Middle frontal gyrus (tissue), 1 donor: Measurements from ENCODE around the gene RUNX1.

Experiments used
- DNase-seq: peaks from one replicate; pipeline ENCODE4 v3.0.0-alpha.2; 2015; ENCODE audit warnings: low spot score; ENCODE audit errors: extremely low spot score

RUNX1 gene

GRCh38 chr21:35016517-35017188 is 32.4 kb downstream of the RUNX1 start:
- no peak for DNase-seq

GRCh38 chr21:35016071-35016470 is 33.0 kb downstream of the RUNX1 start:
- DNase-seq = no peak

DNA sequence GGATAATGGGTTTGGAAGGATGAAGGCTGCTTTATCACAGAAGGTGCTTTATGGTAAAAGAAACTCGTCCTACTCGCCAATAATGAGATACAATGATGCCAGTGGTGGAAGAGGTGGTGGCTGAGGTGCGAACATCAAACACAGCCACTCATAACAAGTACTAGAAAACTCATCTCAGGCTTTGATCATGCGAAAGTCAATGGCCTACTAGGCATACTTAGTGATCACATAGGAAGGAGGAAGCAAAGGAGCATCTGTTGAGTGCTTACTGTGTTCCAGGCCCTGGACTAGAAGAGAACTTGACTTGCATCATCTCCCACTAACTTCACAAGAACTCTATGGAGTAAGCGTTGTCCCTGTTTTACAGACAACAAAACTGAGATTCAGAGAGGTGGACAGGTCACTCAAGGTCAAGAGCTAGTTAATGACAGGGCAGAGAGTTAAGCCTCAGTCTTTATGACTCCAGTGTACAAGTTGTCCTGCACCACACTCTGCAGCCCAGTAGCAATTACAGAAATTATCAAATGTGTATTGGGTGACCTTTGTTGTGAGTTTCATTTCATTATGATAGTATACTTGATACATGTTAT is 33.6 kb downstream of the RUNX1 start:
- no peak for DNase-seq

DNA sequence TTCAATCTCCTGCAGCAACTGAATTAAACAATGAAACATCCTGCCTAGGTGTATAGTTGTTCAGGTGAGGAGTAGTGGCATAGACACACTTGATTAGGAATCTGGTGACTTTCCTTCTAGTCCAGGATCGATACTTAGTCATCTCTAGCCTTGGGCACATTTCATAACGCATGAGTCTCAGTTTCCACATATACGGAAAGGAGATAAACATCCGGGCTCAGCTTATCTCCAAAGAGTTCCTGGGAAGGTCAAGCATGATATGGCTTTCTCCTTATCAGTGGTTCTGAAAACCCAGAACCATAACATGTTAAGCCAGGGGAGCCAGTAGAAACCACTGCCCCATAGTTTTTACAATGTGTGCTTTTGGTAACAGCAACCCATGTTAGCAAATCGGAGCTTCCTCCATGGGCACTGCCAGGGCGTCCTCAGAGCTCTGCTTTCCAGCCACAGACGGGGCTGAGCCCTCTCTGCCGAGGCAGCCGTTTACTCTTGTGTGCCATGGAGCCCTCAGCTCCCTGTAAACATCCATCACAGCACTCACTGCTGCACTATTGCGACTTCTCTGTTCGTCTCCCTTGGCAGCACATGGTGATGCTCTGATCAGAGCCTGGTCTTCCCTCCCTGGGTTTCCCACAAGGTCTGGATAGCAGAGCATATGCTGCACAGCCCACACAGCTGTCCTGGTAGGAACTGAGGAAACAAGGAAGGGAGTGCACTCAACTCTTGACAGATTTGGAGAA is 34.6 kb downstream of the RUNX1 start:
- DNase-seq = no peak

- no peak for DNase-seq
These were observed 37.4 kb downstream of the RUNX1 start for GRCh38 chr21:35011681-35012080.

GRCh38 chr21:35010447-35010846 is 38.7 kb downstream of the RUNX1 start:
- DNase-seq = no peak

DNA sequence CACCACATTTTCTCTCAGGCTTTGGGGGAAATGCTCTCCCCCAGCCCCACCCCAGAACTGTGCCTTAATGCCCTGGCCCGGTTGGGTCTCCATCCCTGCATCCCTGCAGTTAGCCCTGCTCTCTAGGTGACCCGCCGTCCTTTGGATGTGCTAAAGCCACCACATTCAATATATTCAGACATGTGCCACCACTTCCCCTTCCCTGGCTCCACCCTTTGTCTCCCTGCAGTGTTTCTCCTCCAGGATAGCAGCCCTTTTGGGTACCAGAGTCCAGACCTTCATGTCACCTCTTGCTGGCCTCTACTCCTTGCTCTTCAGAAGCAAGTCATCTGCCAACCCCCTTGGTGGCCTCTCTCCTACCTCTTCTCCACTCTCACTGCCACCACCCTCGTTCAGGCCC is 41.8 kb downstream of the RUNX1 start:
- no peak for DNase-seq

DNA sequence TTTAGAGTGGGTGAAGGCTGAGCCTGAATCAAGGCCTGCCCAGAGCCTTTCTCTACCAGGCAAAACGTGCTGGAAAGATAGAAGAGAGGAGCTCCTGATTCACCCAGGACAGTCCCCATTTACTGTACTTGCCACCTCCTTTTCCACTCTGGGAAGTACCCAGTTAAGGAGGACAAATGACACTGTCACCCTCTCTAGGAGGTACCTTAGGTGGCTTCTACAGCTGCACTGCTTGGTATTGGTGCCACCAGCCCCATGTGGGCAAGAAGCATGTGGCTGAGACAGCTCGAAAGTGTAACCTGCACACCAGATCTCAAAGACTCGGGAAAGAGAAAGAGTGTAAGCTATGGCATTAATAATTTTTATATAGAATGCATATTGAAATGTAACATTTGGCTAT is 42.3 kb downstream of the RUNX1 start:
- DNase-seq = no peak

DNA sequence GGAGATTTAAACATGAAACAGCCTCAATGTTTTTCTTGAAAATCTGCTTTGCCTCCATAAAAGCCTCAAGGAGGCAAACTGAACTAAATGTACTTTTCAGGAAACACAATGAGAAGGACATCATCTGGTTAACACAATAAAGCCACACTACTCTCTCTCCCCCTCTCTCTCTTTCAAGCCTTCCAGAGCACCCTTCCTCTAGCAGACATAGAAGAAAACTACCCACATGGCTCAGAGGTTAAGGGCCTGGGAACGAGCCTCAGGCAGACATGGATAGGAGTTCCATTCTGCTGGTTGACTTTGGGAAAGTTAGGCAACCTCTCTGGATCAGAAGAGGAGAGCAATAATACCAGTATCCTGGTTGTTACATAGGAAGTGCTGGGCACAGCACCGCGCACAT is 42.9 kb downstream of the RUNX1 start:
- no peak for DNase-seq

GRCh38 chr21:35005560-35006224 is 43.4 kb downstream of the RUNX1 start:
- no peak for DNase-seq

DNA sequence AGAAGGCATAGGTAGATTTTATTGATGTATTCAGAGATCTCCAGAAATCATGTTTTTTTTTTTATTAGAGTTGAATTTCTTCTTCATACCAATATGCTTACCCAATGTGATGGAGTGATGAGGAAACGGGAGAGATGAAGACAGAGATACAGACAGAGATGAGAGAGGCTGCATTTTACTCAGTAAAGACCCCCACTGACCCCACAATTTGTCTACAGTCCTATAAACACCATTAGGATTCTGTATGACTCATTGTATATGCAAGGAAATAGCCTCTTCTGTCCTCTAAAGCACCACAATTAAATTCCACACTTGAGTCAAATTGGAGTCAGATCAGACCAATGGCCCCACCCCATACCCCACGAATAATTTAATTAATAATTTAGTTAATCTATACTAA is 44.0 kb downstream of the RUNX1 start:
- no peak for DNase-seq

DNA sequence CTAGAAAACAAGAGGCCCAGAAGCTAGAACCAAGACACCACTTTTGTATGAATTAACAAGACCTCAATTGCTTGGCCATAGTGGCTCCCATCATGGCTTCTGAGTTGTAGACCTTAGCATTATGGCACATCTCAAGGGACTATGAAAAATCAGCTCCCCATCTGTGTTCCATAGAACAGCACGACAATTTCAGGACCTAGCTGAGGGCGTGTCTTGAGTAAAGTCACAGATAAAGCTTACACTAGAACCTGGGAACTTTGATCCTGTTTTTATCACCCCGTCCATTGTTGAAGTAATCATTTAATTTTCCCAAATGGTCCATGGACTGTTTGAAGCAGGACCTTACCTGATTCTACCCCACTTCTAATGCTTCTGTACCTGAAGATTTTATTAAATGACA is 44.8 kb downstream of the RUNX1 start:
- no peak for DNase-seq

GRCh38 chr21:35002879-35003722 is 46.0 kb downstream of the RUNX1 start:
- DNase-seq = no peak

DNA sequence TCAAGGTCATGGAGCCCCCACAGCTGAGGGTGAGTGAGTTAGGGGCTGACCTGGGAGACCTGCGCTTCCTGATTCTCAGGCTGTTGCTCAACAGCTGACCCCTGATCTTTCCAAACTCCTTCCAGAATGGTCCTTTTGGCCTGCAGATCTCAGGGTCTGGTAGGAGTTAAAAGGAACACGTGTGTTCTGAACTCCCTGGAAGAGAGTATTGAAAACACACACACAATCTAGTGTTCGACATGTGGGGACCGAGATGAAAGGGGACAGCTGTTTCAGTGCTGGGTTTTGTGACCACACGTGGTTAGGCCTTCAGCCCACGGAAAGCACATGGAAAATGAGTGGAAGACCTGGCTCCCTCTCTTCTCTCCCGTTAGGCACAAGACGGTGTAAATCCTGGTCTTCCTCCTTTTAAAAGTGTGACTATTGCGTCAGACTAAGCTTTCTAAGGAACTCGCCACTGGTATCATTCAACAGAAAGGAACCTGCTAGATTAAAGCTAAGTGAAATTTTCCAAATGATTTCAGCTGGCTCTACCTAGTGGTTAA is 49.6 kb downstream of the RUNX1 start:
- no peak for DNase-seq

GRCh38 chr21:34998176-34998575 is 50.9 kb downstream of the RUNX1 start:
- no peak for DNase-seq

GRCh38 chr21:34997294-34997693 is 51.8 kb downstream of the RUNX1 start:
- DNase-seq = no peak

- no peak for DNase-seq
These were observed 52.6 kb downstream of the RUNX1 start for GRCh38 chr21:34996304-34997101.

- DNase-seq = no peak
These were observed 53.2 kb downstream of the RUNX1 start for GRCh38 chr21:34995979-34996303.

DNA sequence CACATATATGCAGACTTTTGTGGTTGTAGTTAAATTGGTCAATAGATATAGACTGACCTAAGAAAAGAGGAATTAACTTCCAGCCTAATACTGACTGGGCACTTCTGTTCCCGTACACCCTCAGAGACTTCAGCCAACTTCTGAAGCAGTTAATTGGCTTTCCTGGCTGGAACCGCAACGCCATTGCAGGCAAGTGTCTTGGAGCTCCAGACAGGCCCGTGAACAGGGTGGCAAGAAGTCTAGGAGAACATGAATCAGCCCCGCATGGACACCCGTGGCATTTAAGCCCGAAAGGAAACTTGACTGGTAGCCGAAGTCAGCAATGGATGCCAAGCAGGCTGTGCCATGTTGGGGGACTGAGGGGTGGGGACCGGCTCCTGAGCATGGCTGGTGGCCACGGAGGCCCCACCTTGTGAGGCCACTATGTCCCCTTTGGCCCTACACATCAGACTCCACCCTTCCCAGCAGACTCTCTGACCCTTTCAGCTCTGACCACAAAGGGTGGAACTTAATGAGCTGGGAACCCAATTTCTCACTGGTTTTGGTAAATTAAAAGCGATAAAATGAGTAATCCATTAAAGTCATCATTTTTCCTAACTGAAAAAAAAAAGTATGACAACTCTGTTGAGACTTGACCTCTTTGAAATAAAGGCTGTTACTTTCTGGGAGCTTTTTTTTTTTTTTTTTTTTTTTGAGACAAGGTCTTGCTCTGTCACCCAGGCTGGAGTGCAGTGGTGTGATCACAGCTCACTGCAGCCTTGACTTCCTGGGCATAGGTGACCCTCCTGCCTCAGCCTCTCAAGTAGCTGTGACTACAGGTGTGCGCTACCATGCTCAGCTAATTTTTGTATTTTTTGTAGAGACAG is 54.1 kb downstream of the RUNX1 start:
- no peak for DNase-seq
